Activated naive CD8-positive, alpha-beta T cell treated with anti-CD3 and anti-CD28 coated beads, Interleukin-2, amount 50 U/mL, for 16 hours (primary cell): ENCODE results near the gene PLXNA2.

Experiments used
- DNase-seq: peaks from one replicate; pipeline ENCODE4 v3.0.0-alpha.2; 2020; ENCODE audit warnings: low read depth, low spot score

Gene PLXNA2

DNA sequence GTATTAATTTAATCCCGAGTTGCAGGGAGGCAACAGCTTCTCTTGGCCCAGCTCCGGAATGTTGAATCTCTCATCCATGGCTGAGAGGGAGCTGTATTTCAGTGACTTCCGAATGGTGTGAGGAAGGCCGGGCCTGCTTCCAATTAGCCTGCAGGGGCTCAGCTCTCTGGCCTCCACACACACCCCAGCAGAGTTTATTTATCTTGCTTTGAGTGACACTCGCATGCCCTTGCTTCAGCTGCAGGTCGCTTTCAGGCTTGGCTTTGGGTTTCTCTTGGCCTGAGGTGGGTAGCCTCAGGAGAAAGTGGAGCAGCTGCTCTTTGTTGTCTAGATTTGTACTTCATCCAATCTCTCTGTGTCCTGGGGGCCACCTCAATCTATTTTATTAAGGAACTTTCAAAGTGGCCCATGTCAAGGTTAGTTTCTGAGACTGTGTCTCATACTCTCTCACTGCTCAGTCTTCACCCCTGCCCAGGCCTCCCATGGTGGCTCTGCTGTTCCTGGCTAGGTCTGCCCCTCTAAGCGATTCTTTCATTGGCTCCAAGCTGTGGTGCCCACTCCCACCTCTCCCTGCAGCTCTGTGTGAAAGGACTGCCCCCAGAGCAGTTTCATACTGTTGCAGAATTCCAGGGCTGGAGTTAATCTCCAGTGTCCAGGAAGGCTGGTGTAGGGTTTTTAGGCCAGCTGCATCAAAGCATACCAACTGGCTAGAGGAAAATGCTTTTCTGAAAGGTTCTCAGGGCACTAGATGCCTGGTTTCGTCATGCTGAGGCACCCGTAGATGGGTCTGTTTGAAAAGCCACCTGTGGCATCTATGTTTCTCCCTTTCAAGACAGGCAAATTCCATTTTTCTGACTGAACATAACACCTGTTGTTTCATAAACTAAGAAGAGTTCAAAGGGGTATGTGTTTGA lies 153.5 kb downstream of the PLXNA2 start:
- no peak for DNase-seq

DNA sequence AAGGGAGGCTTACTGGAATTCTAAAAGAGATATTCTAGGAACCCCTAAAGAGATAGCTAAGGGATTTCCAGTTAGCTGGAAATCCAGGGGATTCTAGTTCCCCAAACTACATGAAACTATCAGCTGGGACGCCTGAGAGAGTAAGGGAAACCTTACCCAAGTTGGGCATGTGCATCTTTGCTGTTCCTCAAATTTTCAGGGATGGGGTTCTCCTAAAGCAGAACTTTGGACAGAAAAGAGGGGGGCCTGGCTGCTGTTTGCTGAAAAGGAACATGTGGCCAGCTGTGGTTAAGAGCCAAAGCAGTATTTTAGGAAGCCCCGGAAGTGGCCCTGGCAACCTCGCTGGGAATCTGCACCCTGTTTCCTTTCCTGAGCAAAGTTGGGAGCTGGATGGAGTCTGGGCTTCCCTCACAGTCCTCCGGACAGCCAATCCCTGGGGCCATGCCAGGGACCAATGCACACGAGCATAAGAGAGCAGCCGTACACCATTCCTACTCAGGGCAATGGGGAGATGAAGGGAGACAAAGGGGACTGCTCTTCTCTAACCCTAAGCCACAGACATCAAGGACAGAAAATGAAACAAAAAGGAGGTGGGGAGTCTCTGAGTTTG lies 154.3 kb downstream of the PLXNA2 start:
- no peak for DNase-seq

DNA sequence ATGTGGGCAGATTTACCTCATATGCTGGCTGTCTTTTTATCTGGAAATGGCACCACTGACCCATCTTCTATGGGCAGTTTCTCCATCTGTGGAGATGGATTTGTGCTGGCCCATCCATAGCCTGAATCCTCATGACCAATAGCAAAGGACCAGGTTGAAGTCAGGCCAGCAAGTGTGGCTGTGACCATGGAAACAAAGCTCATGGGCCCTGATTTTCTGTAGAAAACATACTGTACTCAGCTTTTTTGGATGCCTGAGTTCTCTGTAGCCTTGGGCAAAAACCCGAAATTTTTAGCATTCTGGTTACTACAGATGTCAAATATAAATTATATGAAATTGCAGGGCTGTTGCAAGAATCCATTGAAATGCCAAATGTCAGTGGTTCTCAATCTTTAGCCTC lies 155.0 kb downstream of the PLXNA2 start:
- DNase-seq, result no peak

DNA sequence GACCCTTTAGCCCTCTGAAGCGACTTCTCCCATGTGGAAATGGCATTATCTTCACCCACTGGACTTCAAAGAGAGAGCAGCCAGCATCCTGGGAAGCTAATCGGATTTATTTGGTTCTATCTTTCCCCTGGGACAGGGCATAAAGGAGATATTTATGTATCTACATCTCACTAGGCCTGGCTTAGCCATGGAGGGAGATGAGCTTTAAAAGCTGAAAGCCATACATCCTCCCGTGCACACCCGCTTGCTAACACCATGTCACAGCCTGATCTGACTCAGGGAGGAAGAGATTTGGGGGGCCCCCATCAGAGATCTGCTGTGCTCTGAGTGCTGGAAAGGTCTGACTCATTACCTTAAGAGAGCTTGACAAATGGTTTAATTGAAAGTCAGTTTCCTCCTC lies 155.9 kb downstream of the PLXNA2 start:
- no peak for DNase-seq

DNA sequence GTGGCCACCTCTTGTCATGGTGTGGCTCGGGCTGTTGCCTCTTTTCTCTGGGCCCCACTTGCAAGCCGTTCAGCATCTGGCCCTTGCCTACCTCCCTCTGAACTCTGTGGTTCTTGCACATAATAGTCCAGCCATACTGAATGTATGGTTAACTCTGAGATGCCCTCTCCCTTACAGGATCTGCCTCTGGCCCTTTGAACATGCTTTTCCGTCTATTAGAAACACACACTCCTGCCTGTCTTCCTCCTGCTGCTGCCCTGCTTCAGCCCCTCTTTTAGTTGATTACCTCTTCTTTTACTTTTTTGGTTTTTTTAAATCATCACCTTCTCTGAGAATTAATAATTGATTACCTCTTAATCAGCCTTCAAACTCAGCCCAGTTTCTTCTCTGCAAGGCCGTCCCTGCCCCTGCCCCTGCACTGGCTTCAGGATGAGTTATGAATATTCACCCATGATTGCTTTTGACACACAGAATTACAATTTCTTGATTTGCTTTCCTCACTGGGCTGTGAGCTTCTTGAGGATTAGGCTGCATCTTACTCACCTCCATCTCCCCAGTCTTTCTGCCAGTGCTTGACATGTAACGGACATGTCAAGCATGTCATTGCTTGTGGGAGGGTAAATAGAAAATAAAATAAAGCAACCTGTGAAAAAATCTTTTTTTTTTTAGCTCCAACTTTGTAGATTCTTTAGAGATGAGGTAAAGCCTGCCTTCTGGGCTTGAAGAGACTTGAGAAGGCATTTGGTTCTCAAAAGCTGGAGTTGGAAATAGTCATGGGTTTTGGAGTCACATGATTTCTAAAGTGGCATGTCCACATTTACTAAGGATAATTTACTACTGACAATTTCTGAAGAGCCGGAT lies 158.3 kb downstream of the PLXNA2 start:
- DNase-seq, result no peak

DNA sequence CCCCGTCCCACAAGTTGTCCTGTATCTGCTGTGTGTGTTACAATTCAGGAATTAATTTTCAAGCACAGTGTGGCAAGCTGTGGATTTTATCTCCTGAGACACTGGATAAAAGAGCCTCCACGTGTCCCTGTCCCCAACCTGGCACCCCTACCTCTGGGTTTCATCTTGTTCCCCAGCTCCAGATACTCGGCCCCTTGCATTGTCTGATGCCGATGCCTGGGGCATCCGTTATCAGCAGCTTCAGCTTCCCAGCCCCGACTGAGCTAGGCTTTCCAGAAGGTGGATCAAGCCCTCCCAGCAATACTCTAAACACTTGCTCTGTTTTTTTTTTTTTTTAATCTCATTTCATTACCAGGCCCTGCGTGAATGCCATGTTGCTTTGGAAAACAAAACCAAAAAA lies 159.4 kb downstream of the PLXNA2 start:
- no peak for DNase-seq

DNA sequence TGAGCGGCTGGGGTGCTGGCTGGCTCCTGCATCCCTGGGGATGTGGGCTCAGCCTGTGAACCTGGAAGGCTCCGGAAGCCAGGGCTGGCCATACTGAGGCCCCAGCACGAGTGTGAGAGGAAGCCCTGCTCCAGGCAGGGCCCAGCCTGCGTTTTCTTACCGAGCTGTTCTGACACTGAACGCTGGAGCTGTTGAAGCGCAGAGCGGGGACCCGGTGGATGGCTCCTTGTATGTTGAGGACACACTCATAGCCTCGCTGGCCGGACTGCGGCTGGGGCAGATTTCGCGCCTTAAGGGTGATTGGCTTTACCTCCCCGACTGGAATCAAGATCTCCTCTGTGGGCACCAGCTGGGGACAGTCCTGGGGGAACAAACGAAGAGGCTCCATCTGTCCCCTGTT lies 160.0 kb downstream of the PLXNA2 start:
- no peak for DNase-seq

DNA sequence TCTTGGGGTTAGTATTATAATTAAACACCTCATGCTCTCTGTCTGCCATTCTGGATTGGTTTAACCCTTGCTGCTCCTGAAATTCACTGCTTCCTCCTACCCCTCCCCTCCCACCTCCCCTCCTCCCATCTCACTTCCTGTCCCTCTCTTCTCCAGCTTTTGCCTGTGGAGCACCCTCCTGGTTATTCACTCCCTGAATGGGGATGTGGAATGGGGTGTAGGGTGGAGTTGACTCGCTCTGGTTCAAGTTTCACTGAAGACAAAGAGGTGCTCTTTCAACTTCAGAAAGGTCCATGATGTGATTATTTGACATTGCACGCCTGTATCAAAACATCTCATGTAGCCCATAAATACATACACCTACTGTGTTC lies 160.5 kb downstream of the PLXNA2 start:
- no peak for DNase-seq

DNA sequence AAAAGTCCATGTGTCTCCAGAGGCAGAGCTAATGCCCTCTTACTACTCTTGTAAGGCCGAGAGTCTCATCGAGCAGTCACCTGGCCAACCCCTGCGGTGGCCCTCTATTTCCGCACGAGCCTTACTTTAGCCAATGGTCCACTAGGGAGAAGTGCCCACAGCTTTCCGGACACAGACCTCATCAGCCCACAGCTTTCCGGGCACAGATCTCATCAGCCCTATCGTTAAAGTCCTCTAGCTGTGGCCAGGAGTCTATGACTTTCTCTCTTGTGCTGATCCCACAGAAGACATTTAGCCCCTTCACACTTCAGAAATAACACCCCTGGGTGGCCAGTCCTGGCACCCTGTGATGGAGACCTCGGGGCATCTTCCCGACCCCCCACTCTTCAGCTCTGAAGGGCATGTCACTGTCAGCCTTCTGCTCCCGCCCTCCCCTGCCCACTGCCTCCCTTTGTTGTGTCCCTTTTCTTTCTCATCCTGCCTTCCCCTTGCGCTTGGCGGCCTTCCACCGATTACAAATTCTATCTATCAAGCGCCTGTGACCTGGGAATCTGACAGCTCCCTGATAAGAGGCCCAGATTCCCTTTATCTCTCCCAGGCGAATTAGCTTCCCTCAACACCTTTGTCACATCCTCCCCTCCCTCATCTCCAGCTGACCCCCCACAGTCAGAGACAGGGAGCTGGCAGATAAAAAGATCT lies 161.0 kb downstream of the PLXNA2 start:
- no peak for DNase-seq

DNA sequence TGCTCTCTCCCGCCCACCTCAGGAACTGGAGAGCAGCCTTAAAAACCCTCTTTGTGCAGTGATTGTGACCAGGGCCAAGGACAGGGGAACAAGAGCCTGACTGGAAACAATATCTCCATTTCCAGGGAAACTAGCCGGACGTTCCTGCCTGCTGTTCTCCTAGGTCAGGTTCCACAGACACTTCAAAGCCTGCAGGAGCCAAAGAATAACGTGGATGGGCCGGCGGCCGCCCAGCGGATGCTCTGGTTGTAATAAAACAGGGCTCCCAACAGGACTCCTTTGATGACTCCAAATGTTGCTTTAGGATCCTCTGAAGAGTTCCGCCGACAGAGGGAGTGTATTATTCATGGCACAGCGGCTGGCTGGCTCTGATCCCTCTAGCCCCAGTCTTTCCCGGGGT lies 162.2 kb downstream of the PLXNA2 start:
- DNase-seq, result no peak

DNA sequence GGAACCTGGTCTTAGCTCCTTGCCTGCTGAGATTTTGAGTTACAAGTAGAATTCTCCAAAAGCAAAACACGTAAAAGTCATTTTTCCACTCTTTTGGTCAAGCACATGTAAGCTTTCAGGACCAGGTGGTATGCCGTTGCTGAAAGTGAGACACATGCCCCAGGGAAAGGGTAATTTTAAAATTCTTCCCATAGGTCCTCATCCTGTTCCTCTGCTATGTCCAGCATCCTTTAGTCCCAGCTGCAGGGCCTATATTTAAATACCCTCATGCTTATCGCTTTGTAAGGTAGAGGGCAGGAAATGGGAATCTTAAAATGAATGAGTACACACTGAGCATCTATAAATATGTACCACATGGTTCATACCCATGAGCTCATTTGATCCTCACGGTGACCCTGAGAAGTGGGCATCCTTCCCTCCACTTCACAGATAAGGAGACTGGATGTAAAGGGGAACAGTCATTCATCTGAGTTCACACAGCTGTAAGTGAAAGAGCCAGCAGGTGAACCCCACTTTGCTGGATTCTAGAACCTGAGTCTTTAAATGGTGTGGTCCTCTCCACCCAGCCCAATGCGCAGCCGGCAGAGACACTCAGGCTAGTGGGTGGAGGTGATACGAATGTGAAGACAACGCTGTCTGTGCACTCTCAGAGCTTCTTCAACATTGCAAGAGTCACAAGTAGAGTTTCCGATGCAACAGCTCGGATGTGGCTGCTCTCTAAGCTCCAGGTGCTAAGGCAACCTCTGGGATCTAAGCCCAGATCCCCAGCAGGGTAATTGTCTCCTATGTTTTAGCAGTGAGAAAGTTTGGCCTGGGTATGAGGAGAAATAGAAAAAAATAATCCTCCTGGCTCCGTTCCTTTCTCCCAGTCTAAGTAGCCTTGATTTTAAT lies 163.5 kb downstream of the PLXNA2 start:
- no peak for DNase-seq

DNA sequence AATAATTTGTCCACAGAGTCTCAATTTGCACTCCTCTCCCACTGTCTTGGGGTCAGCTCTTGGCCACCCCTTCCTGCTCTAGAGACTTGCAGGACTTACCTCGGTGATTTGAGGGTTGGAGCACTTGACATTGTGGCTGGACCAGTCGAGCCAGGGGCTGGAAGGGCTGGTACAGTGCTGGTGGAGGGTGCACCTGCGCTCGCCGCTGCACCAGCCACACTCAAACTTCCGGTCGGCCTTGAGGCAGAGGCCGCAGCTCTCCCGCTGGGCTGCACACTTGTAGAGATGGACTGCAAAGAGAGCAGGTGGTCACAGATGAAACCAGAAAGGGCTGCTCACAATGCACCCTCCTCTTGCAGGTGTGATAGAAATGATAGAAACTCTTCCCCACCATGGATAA lies 165.0 kb downstream of the PLXNA2 start:
- DNase-seq, result no peak

DNA sequence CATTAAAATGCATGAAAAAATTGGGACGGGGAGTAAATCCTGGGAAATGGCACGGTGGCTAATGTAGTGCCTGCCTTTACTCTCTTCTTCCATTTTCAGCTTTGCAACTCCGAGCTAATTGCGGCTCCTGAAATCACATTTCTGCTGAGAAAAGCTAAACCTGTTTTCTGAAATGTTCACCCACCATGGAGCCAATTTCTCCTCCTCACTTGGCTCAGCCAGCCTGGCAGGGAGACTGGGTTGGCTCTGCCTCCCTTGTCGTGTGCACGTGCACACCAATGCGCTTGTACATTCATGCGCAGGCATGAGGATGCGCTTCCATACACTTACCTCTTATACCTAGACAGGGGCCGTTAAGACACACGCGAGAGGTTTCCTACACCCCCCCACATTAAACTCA lies 165.4 kb downstream of the PLXNA2 start:
- no peak for DNase-seq

DNA sequence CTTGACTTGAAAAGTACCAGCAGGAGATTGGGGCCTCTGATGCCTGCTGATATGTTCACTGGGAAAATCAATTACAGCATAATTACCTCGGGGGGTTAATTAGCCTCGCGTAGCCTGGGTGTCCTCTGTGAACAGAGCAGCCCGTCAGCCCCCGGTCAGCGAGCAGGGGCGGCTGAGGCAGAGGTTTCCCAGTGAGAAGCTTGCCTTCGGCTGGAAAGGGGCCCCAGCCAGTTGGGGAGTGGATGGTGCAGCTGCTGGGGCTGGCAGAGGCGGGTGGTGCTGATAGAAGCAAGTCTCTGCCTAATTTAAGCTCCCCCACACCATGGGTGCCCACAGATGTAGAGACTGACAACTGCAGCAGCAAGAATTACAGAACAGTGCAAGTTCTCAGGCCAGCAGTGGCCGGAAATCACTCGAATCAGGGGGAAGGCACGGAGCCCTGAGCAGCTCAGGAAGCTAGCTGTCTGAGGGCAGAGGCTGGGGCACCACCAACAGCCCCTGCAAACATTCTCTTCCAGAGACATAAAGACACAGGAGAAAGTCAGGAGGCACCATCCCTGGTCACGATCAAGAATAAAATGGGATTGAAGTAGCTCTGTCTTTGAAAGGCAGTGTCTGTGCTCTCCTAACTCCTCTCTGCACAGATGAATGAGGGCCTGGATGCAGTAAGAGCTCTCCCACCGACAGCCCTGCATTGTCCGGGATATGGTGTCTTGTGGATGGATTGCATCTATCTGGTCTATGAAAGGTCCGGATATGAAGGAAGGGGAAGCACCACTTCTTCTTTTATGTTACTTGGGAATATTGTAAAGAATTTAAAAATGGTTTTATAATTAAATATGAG lies 166.7 kb downstream of the PLXNA2 start:
- DNase-seq, result no peak

DNA sequence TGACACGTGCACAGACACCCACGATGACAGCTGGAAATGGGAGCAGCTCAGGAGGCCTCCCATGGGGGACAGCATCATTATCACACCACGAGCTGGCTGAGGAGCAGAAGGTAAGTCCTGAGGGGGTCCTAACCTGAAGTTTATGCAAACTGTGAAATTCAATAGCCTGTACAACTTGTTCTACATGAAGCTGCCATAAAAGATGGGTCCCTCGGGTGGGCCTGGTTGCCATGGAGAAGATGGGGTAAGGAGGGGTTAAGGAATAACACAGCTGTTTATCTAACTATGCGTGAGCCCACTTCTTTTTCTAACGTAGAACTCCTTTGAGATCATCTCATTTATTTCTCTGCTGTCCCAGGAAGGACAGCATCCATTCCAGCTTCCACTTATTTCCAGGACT lies 169.8 kb downstream of the PLXNA2 start:
- no peak for DNase-seq

DNA sequence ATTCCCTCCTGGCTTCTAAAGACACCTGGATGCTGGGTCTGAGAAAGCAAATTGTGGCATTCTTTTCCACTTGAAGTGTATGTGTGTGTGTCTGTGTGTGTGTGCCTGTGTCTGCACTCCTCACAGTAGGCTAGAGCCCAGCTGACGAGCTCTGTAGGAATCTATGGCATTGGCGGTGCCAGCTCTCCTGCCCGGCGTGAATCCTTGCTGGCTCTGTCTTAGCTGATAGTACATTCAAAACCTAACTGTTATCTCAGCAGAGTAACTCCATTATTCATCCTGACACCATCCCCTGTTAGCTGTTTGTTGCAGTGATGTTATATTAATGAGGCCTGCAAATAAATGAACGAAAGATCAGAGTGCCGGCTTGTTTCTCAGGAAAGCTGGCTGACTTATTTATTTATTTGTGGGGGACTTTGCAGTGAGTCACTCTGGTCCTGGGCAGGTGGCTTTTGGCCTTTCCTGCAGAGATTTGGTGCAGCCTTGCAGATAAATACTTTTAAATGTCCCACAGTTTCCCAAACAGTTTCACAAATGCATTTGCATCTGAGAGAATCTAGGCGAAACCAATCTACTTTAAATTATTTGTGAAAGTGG lies 172.7 kb downstream of the PLXNA2 start:
- DNase-seq, result no peak

DNA sequence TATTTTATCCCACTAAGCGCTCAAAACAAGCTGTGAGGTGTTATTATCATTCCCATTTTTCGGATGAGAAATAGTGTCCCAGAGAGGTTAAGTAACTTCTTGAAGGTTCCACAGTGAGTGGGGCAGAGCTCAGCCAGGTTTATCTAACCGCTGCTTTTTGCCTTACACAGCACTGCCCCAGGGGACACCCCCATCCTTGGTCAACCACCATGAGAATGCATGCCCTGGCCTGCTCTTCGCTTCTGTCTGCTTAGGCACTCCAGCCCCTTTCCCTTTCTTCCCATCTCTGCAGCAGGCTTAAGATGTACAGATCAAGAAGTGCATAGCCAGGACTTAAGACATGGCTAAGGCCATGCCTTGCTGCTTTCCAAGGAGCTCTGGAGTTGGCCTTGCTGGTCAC lies 174.3 kb downstream of the PLXNA2 start:
- DNase-seq, result no peak

DNA sequence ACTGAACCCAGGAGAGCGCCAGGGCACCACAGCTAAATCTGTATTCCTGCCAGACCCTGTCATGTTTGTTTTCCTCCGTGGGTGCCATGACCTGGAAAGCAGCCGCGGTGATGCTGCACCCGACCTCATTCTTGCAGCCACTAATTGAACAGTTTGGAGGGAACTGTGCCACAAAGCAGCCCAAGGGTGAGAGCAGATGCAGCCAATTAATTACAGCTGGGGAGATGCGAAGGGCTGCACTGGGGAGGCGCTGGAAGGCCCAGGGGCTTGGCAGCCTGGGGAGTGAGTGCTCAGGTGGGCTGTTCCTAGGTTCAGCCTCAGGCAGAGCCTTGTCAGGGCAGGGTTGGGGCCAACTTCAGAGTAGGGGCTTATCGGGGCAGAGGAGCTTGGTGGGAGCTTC lies 174.9 kb downstream of the PLXNA2 start:
- no peak for DNase-seq

DNA sequence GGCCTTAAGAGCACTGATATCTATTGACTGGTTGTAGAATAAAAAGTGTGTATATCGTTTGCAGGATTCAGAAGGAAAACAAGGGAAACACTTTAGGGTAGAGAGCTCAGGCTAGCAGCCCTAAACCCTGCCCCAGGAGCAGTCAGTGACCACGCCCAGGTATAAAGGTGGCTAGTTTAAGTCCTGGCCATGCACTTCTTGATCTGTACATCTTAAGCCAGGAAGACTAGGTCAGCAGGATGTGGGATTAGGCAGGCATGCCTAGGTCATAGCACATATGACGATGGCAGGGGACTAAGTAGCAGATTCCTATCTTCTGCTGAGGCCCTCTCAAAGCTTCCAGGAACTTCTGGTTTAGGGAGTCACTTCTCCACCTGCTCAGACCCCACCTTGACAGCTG lies 175.3 kb downstream of the PLXNA2 start:
- DNase-seq, result no peak

DNA sequence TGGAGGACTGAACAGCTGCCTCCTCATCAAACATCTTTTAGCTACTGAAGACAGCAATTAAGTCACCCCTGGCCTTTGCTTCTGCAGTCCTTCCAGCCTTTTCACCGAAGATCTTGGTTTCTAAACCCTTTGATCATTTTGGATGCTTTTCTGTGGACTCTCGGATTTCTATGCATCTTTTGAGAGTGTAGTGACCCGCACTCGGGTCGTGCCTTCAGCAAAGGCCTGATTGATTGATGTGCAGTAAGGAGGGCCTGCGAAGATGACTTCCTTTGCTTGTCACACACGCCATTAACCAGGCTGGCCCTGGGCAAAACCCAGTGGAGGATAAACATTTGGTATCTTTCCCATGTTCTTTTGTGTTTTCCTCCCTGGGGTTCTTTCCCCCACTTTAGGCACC lies 175.8 kb downstream of the PLXNA2 start:
- no peak for DNase-seq
